ENCODE results near the gene HLA-DRA.

- TF ChIP-seq CTCF (IDR thresholded peaks at IDR 0.05) (no peak), POLR2A (IDR thresholded peaks at IDR 0.05) (no peak)
Observed at GRCh38 chr6:32462609-32463008, 22.9 kb downstream of the HLA-DRA start.
